H1 (cell line): Measurements from ENCODE around the gene TBRG4. TPM values are rescaled to one million over a fixed set of nuclear protein-coding genes. Genes with fewer than 3 reads are reported as not detected.

Experiments
- CTCF ChIA-PET: fragments of 300-600 bp; sonication (Branson Sonifier 250); formaldehyde crosslinking; loops from one replicate; lab custom pipeline; 2021; ENCODE audit not compliant: partially characterized antibody; lab: Charles Lee
- POLR2A ChIA-PET: fragments of 300-600 bp; sonication (Branson Sonifier 250); formaldehyde crosslinking; loops from one replicate; lab custom pipeline; 2021; ENCODE audit warnings: inconsistent platforms; ENCODE audit not compliant: partially characterized antibody; lab: Charles Lee
- DNase-seq, 2 experiments: peaks; one replicate each; pipeline versions ENCODE4 v3.0.0 to v3.0.0-alpha.2; 2010 to 2022; ENCODE audit warnings: low spot score in 2 of 2, low read depth in 1 of 2, mixed read lengths in 1 of 2
- FAIRE-seq: peaks from 2 replicates; lab custom pipeline; 2011; peaks lifted over from hg19 to GRCh38; lab: Jason Lieb, UNC
- H2AFZ ChIP-seq: 2 replicates; pipeline ENCODE4 v1.8.1; 2012; ENCODE audit warnings: low read length, inconsistent platforms
- H2AK5ac ChIP-seq: 2 replicates; pipeline ENCODE4 v1.6.1; 2013; ENCODE audit warnings: low read depth, low read length
- H2BK120ac ChIP-seq: replicated peaks from 2 replicates; pipeline ENCODE3; 2013; ENCODE audit warnings: low read depth, low read length, inconsistent platforms
- H2BK12ac ChIP-seq: 2 replicates; pipeline ENCODE4 v1.6.1; 2013; ENCODE audit warnings: low read depth, low read length
- H2BK15ac ChIP-seq: 2 replicates; pipeline ENCODE4 v1.6.1; 2013; ENCODE audit warnings: low read length
- H2BK20ac ChIP-seq: 2 replicates; pipeline ENCODE4 v1.6.1; 2013; ENCODE audit warnings: low read length
- H2BK5ac ChIP-seq: 2 replicates; pipeline ENCODE4 v1.6.1; 2013; ENCODE audit warnings: low read depth, low read length
- H3K14ac ChIP-seq: 2 replicates; pipeline ENCODE4 v1.6.1; 2013; ENCODE audit warnings: inconsistent platforms; ENCODE audit not compliant: insufficient read length
- H3K18ac ChIP-seq: 2 replicates; pipeline ENCODE4 v1.6.1; 2013; ENCODE audit warnings: low read length; ENCODE audit errors: extremely low read depth
- H3K23ac ChIP-seq: 2 replicates; pipeline ENCODE4 v1.6.1; 2013; ENCODE audit warnings: inconsistent platforms; ENCODE audit not compliant: insufficient read length
- H3K23me2 ChIP-seq: 2 replicates; pipeline ENCODE4 v1.6.1; 2013; ENCODE audit warnings: low read depth, low read length
- H3K27ac ChIP-seq: 2 replicates; pipeline ENCODE4 v1.6.1; 2011; ENCODE audit warnings: low read depth, low read length, inconsistent platforms
- H3K27me3 ChIP-seq, 4 experiments: replicated peaks in 1 of 4; 1 replicate in 1 of 4; 2 replicates in 3 of 4; pipeline versions ENCODE4 v1.6.1 to v1.8.1; 2011 to 2013; ENCODE audit warnings: low read length in 3 of 4, mild to moderate bottlenecking in 3 of 4, inconsistent platforms in 2 of 4, mixed read lengths in 2 of 4, moderate library complexity in 1 of 4; ENCODE audit not compliant: control insufficient read depth in 3 of 4, insufficient read depth in 3 of 4; ENCODE audit errors: extremely low read depth in 1 of 4
- H3K36me3 ChIP-seq, 4 experiments: 2 replicates each; pipeline versions ENCODE4 v1.6.1 to v1.8.1; 2011 to 2013; ENCODE audit warnings: mild to moderate bottlenecking in 4 of 4, low read length in 3 of 4, moderate library complexity in 2 of 4, control low read depth in 1 of 4, inconsistent platforms in 1 of 4; ENCODE audit not compliant: insufficient read depth in 4 of 4, control insufficient read depth in 2 of 4
- H3K4ac ChIP-seq: replicated peaks from 2 replicates; pipeline ENCODE3; 2013; ENCODE audit warnings: low read length, low read depth, mixed read lengths, inconsistent platforms; ENCODE audit not compliant: insufficient read length
- H3K4me1 ChIP-seq, 4 experiments: replicated peaks in 1 of 4; 1 replicate in 1 of 4; 2 replicates in 3 of 4; pipeline versions ENCODE4 v1.6.1 to v1.8.1; 2011 to 2013; ENCODE audit warnings: low read length in 3 of 4, inconsistent platforms in 2 of 4, mixed read lengths in 1 of 4; ENCODE audit not compliant: insufficient read depth in 4 of 4, control insufficient read depth in 3 of 4
- H3K4me2 ChIP-seq, 2 experiments: 2 replicates each; pipeline versions ENCODE4 v1.6.1 to v1.8.1; 2011 to 2013; ENCODE audit warnings: low read depth in 2 of 2, low read length in 2 of 2, control low read depth in 1 of 2, inconsistent platforms in 1 of 2, mild to moderate bottlenecking in 1 of 2; ENCODE audit not compliant: insufficient read depth in 1 of 2
- H3K4me3 ChIP-seq, 4 experiments: fragments of 200-600, 300-600 bp in 1 of 4; sonication (generic), shearing (Covaris generic), sonication (Bioruptor Twin) in 1 of 4; 2 replicates each; pipeline versions ENCODE4 v1.5.1 to v1.8.1; 2011 to 2016; ENCODE audit warnings: low read length in 4 of 4, low read depth in 3 of 4, control low read depth in 2 of 4, inconsistent platforms in 2 of 4, mild to moderate bottlenecking in 2 of 4, mixed read lengths in 1 of 4, moderate library complexity in 1 of 4; ENCODE audit not compliant: insufficient read depth in 2 of 4; ENCODE audit errors: extremely low read depth in 1 of 4
- H3K56ac ChIP-seq: replicated peaks from 2 replicates; pipeline ENCODE3; 2013; ENCODE audit warnings: low read depth, mild to moderate bottlenecking, mixed read lengths, low read length, inconsistent platforms; ENCODE audit not compliant: insufficient read length
- H3K79me1 ChIP-seq: 2 replicates; pipeline ENCODE4 v1.6.1; 2013; ENCODE audit warnings: low read depth, low read length, control low read depth
- H3K79me2 ChIP-seq, 2 experiments: 2 replicates each; pipeline versions ENCODE4 v1.6.1 to v1.8.1; 2012 to 2013; ENCODE audit warnings: low read length in 2 of 2, mild to moderate bottlenecking in 2 of 2, inconsistent platforms in 1 of 2; ENCODE audit not compliant: insufficient read depth in 2 of 2, control insufficient read depth in 1 of 2
- H3K9ac ChIP-seq, 4 experiments: replicated peaks in 1 of 4; 1 replicate in 1 of 4; 2 replicates in 3 of 4; pipeline versions ENCODE4 v1.6.1 to v1.8.1; 2011 to 2013; ENCODE audit warnings: low read depth in 3 of 4, low read length in 3 of 4, control low read depth in 2 of 4, mild to moderate bottlenecking in 2 of 4, moderate library complexity in 2 of 4, inconsistent platforms in 1 of 4; ENCODE audit errors: extremely low read depth in 1 of 4
- H3K9me3 ChIP-seq, 2 experiments: 2 replicates each; pipeline versions ENCODE4 v1.6.1 to v1.8.1; 2012 to 2013; ENCODE audit warnings: mild to moderate bottlenecking in 2 of 2, moderate library complexity in 2 of 2, control low read depth in 1 of 2, inconsistent platforms in 1 of 2, low read depth in 1 of 2, low read length in 1 of 2, mixed read lengths in 1 of 2; ENCODE audit not compliant: insufficient read depth in 2 of 2
- H4K20me1 ChIP-seq, 2 experiments: replicated peaks in 1 of 2; 2 replicates each; pipeline versions ENCODE3 to v1.8.1; 2011 to 2013; ENCODE audit warnings: inconsistent platforms in 2 of 2, low read length in 2 of 2, mild to moderate bottlenecking in 1 of 2; ENCODE audit not compliant: insufficient read depth in 2 of 2, control insufficient read depth in 1 of 2
- H4K5ac ChIP-seq: 2 replicates; pipeline ENCODE4 v1.6.1; 2013; ENCODE audit warnings: low read length, low read depth, mixed read lengths, inconsistent platforms; ENCODE audit not compliant: insufficient read length
- H4K8ac ChIP-seq: 2 replicates; pipeline ENCODE4 v1.8.0; 2013; ENCODE audit warnings: mild to moderate bottlenecking, moderate library complexity, low read length, inconsistent platforms; ENCODE audit not compliant: insufficient read depth; ENCODE audit errors: extremely low read depth
- H4K91ac ChIP-seq: replicated peaks from 2 replicates; pipeline ENCODE3; 2013; ENCODE audit warnings: low read length, mixed read lengths, inconsistent platforms; ENCODE audit not compliant: insufficient read length
- SP1 ChIP-seq: IDR thresholded peaks from 2 replicates; pipeline ENCODE4 v1.6.1; 2011; ENCODE audit warnings: low read depth, low read length
- WGBS, 2 experiments: shearing (Covaris generic) in 1 of 2; methylation state at CpG; one replicate each; pipeline versions ENCODE4 v1.1.6 to v1.1.7; 2013 to 2015; ENCODE audit warnings: low lambda C conversion rate in 2 of 2, mixed read lengths in 2 of 2, inconsistent platforms in 1 of 2, low coverage in 1 of 2, missing lambda C conversion rate in 1 of 2; ENCODE audit not compliant: insufficient replicate concordance in 2 of 2, insufficient coverage in 1 of 2, insufficient read length in 1 of 2; ENCODE audit errors: extremely low coverage in 1 of 2, missing lambda C conversion rate in 1 of 2; 5-methylcytosine and 5-hydroxymethylcytosine counted together
- polyA plus RNA-seq, 7 experiments: library from polyadenylated mRNA; depleted of rRNA in 3 of 7; stranded (reverse) in 5 of 7; unstranded in 2 of 7; fragments of >200 nt in 5 of 7; fragments of 200-250 nt in 2 of 7; gene quantifications; 1 replicate in 5 of 7; 2 replicates in 1 of 7; 4 replicates in 1 of 7; pipeline versions ENCODE4 v1.2.1 to v1.2.3, GENCODE V29; 2011 to 2013; ENCODE audit warnings: missing spikeins in 2 of 7, mixed read lengths in 2 of 7
- total RNA-seq: library from RNA; stranded (reverse); fragmentation: NEBNext Ultra II Directional; extraction: Animal tissue kit (Norgen Biotek cat#: 25700); gene quantifications from 2 replicates; pipeline ENCODE4 v1.2.1, GENCODE V29; 2021

Gene TBRG4
- total and polyA plus RNA-seq, 2 of the 8 experiments (the other 6 are each of a cell fraction or from before 2014, with no cell fraction given): 110 to 137 TPM

DNA sequence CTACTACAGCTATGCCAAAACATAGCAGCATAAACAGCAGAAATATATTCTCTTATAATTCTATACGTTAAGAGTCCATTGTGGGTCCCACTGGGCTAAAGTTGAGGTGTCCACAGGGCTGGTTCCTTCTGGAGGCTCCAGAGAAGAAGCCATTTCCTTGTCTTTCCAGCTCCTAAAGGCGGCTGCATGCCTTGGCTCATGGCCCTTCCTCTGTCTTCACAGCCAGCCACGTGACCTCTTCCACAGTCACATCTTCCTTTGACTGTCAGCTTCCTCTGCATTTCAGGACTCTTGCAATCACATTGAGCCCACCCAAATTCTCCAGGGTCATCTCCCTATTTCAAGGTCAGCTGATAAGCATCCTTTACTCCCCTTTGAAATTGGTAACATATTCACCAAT, 40.0 kb downstream of the TBRG4 start:
- no peak overlapping the region for H2BK20ac ChIP-seq
- H3K4me3 ChIP-seq: no peak overlapping the region
- no peak overlapping the region for H3K4me2 ChIP-seq
- H3K27me3 ChIP-seq: no peaks in the 10 kb centered on the region
- no peak for TF ChIP-seq SP1
- no peak overlapping the region for H3K9ac ChIP-seq
- no peak overlapping the region for H3K4ac ChIP-seq
- no peak overlapping the region for H3K27ac ChIP-seq
- H2BK12ac ChIP-seq: no peak overlapping the region
- no peak overlapping the region for H4K8ac ChIP-seq
- peaks cover 2 to 10% of the 10 kb centered on the region in 2 experiments for H4K20me1 ChIP-seq
- 97% methylated on average over 3 of the region's 3 CpGs; no CpG with 5 or more reads in 1 of the 2 experiments for WGBS, 2 experiments
- H3K4me1 ChIP-seq: no peaks in the 10 kb centered on the region; a peak in 1 of 7 replicates
- no peaks in the 10 kb centered on the region for H3K9me3 ChIP-seq
- no peak overlapping the region for H2AFZ ChIP-seq
- ChIA-PET POLR2A (no interaction called here), CTCF (interaction anchor here (1.0 to 6.3 kb wide), 7 partner anchors 10 to 106 kb away, joined by 3 to 40 read pairs (median 4); no protein-coding TSS in a partner anchor)
- no peak overlapping the region for H3K14ac ChIP-seq
- H3K18ac ChIP-seq: no peak overlapping the region
- no peak overlapping the region for H2BK15ac ChIP-seq
- no peak overlapping the region for H4K5ac ChIP-seq
- FAIRE-seq (no peak), DNase-seq (no peak)
- H3K23me2 ChIP-seq: no peaks in the 10 kb centered on the region; the same call in 1 of the 2 replicates
- no peak overlapping the region for H2BK120ac ChIP-seq
- H4K91ac ChIP-seq: no peak overlapping the region
- no peak overlapping the region for H2AK5ac ChIP-seq
- H3K36me3 ChIP-seq: peaks cover 0 to 10% (median 4%) of the 10 kb centered on the region in 4 experiments; a peak in 6 of 8 replicates
- no peak overlapping the region for H3K56ac ChIP-seq
- no peaks in the 10 kb centered on the region for H3K79me2 ChIP-seq
- peaks cover 2% of the 10 kb centered on the region; the same call in 1 of the 2 replicates for H3K79me1 ChIP-seq
- H3K23ac ChIP-seq: no peak overlapping the region
- no peak overlapping the region for H2BK5ac ChIP-seq
